CD4-positive, alpha-beta T cell treated with Interferon gamma for 1 hour (primary cell): ENCODE data around the gene RANBP2.
"Not testable (repeated sequence)": the region's sequence is repeated elsewhere in the genome, so short reads cannot be mapped to it uniquely, and the experiment has no call there.

ENCODE experiments used
- DNase-seq: peaks from one replicate; pipeline ENCODE4 v3.0.0-alpha.2; 2020

The RANBP2 gene

GRCh38 chr2:108719149-108720044, at the start of gene RANBP2:
RANBP2 (plus strand) TSS chr2:108719482; CDS start chr2:108719607, 125 bp downstream.
- peak; percentile 94 for DNase-seq

- DNase-seq, result not testable (repeated sequence)
Observed at GRCh38 chr2:108670282-108670681, 49.0 kb upstream of the RANBP2 start.

GRCh38 chr2:108672200-108672805, 47.0 kb upstream of the RANBP2 start:
- DNase-seq, result not testable (repeated sequence)

- not testable (repeated sequence) for DNase-seq
Observed at GRCh38 chr2:108676522-108676921, 42.8 kb upstream of the RANBP2 start.

GRCh38 chr2:108677239-108677744, 42.0 kb upstream of the RANBP2 start:
- not testable (repeated sequence) for DNase-seq

GRCh38 chr2:108678198-108678651, 41.1 kb upstream of the RANBP2 start:
- DNase-seq, result not testable (repeated sequence)

GRCh38 chr2:108680805-108681204, 38.5 kb upstream of the RANBP2 start:
- not testable (repeated sequence) for DNase-seq

- not testable (repeated sequence) for DNase-seq
Observed at GRCh38 chr2:108688818-108689756, 30.2 kb upstream of the RANBP2 start.

- not testable (repeated sequence) for DNase-seq
Observed at GRCh38 chr2:108690001-108690400, 29.3 kb upstream of the RANBP2 start.

GRCh38 chr2:108691447-108691846, 27.8 kb upstream of the RANBP2 start:
- no peak for DNase-seq

GRCh38 chr2:108701208-108701607, 18.1 kb upstream of the RANBP2 start:
- no peak for DNase-seq

- no peak for DNase-seq
Observed at GRCh38 chr2:108701806-108702205, 17.5 kb upstream of the RANBP2 start.

- DNase-seq, result no peak
Observed at GRCh38 chr2:108704871-108705270, 14.4 kb upstream of the RANBP2 start.

GRCh38 chr2:108707300-108707699, 12.0 kb upstream of the RANBP2 start:
- no peak for DNase-seq

- DNase-seq, result not testable (repeated sequence)
Observed at GRCh38 chr2:108716971-108717370, 2.3 kb upstream of the RANBP2 start.

GRCh38 chr2:108726048-108726447, 6.8 kb downstream of the RANBP2 start:
- not testable (repeated sequence) for DNase-seq

- not testable (repeated sequence) for DNase-seq
Observed at GRCh38 chr2:108734656-108735055, 15.4 kb downstream of the RANBP2 start.

GRCh38 chr2:108757973-108758372, 38.7 kb downstream of the RANBP2 start:
- DNase-seq, result not testable (repeated sequence)

- not testable (repeated sequence) for DNase-seq
Observed at GRCh38 chr2:108762618-108763017, 43.3 kb downstream of the RANBP2 start.

- not testable (repeated sequence) for DNase-seq
Observed at GRCh38 chr2:108766671-108767070, 47.4 kb downstream of the RANBP2 start.

GRCh38 chr2:108767859-108768258, 48.6 kb downstream of the RANBP2 start:
- DNase-seq, result not testable (repeated sequence)

- no peak for DNase-seq
Observed at GRCh38 chr2:108776475-108776874, 57.2 kb downstream of the RANBP2 start.
